Stimulated activated CD8-positive, alpha-beta memory T cell treated with anti-CD3 and anti-CD28 coated beads, Interleukin-15, amount 100 ng/mL, for 1 hour (primary cell): ENCODE results near the gene ROR2.
"Not testable (repeated sequence)": the region's sequence is repeated elsewhere in the genome, so short reads cannot be mapped to it uniquely, and the experiment has no call there.

ENCODE experiments used
- DNase-seq: peaks from one replicate; pipeline ENCODE4 v3.0.0-alpha.2; 2020; ENCODE audit warnings: low read depth

ROR2 gene

GRCh38 chr9:91923145-91923544 is 26.9 kb downstream of the ROR2 start:
- no peak for DNase-seq

GRCh38 chr9:91921371-91921770 is 28.7 kb downstream of the ROR2 start:
- no peak for DNase-seq

- no peak for DNase-seq
Observed at GRCh38 chr9:91920630-91921350, 29.2 kb downstream of the ROR2 start.

- DNase-seq = no peak
Observed at GRCh38 chr9:91919621-91920020, 30.4 kb downstream of the ROR2 start.

GRCh38 chr9:91917436-91917835 is 32.6 kb downstream of the ROR2 start:
- DNase-seq = no peak

GRCh38 chr9:91915524-91916263 is 34.3 kb downstream of the ROR2 start:
- no peak for DNase-seq

GRCh38 chr9:91914937-91915336 is 35.1 kb downstream of the ROR2 start:
- DNase-seq = no peak

GRCh38 chr9:91914404-91914803 is 35.6 kb downstream of the ROR2 start:
- no peak for DNase-seq

GRCh38 chr9:91913986-91914385 is 36.0 kb downstream of the ROR2 start:
- DNase-seq = no peak

- no peak for DNase-seq
Observed at GRCh38 chr9:91913096-91913495, 36.9 kb downstream of the ROR2 start.

- no peak for DNase-seq
Observed at GRCh38 chr9:91911657-91912056, 38.4 kb downstream of the ROR2 start.

GRCh38 chr9:91909256-91909655 is 40.8 kb downstream of the ROR2 start:
- not testable (repeated sequence) for DNase-seq

GRCh38 chr9:91908746-91909145 is 41.3 kb downstream of the ROR2 start:
- DNase-seq = no peak

GRCh38 chr9:91908293-91908623 is 41.8 kb downstream of the ROR2 start:
- DNase-seq = no peak

GRCh38 chr9:91907484-91908292 is 42.3 kb downstream of the ROR2 start:
- DNase-seq = no peak

- peak; percentile 6 for DNase-seq
Observed at GRCh38 chr9:91905991-91906469, 44.0 kb downstream of the ROR2 start.

- DNase-seq = no peak
Observed at GRCh38 chr9:91905237-91905650, 44.8 kb downstream of the ROR2 start.

GRCh38 chr9:91904588-91905236 is 45.3 kb downstream of the ROR2 start:
- DNase-seq = no peak

- DNase-seq = no peak
Observed at GRCh38 chr9:91903126-91903911, 46.7 kb downstream of the ROR2 start.

- no peak for DNase-seq
Observed at GRCh38 chr9:91902475-91903125, 47.4 kb downstream of the ROR2 start.

- no peak for DNase-seq
Observed at GRCh38 chr9:91900797-91901177, 49.2 kb downstream of the ROR2 start.
